Liver (tissue), 9 donors: ENCODE results near the gene CACHD1. TPM values are rescaled to one million over a fixed set of nuclear protein-coding genes. Genes with fewer than 3 reads are reported as not detected.

Experiments
- DNase-seq: peaks from one replicate; pipeline ENCODE4 v3.0.0-alpha.2; 2017; ENCODE audit warnings: low spot score
- H3K27ac ChIP-seq, 2 donors: one replicate each; pipeline ENCODE4 v1.7.0; 2013; ENCODE audit warnings: inconsistent platforms in 2 of 2, low read length in 2 of 2, control low read depth in 1 of 2, low read depth in 1 of 2, mild to moderate bottlenecking in 1 of 2
- H3K27me3 ChIP-seq, 4 donors: one replicate each; pipeline versions ENCODE4 v1.6.1 to v1.7.0; 2013; ENCODE audit warnings: low read length in 3 of 4, inconsistent platforms in 1 of 4, mild to moderate bottlenecking in 1 of 4, moderate library complexity in 1 of 4; ENCODE audit not compliant: control insufficient read depth in 4 of 4, insufficient read depth in 4 of 4
- H3K36me3 ChIP-seq, 4 donors: one replicate each; pipeline versions ENCODE4 v1.6.1 to v1.7.0; 2013; ENCODE audit warnings: low read length in 3 of 4, mild to moderate bottlenecking in 3 of 4, low read depth in 1 of 4, moderate library complexity in 1 of 4; ENCODE audit not compliant: control insufficient read depth in 4 of 4, insufficient read depth in 3 of 4
- H3K4me1 ChIP-seq, 4 donors: one replicate each; pipeline versions ENCODE4 v1.6.1 to v1.7.0; 2013; ENCODE audit warnings: low read length in 3 of 4, mild to moderate bottlenecking in 3 of 4, moderate library complexity in 1 of 4; ENCODE audit not compliant: control insufficient read depth in 4 of 4, insufficient read depth in 4 of 4
- H3K4me3 ChIP-seq, 3 donors: one replicate each; pipeline versions ENCODE4 v1.6.1 to v1.7.0; 2013; ENCODE audit warnings: low read length in 3 of 3, control low read depth in 1 of 3, low read depth in 1 of 3, mild to moderate bottlenecking in 1 of 3
- H3K9ac ChIP-seq, 2 donors: one replicate each; pipeline ENCODE4 v1.7.0; 2013; ENCODE audit warnings: low read length in 2 of 2, mild to moderate bottlenecking in 2 of 2, moderate library complexity in 2 of 2, control low read depth in 1 of 2, low read depth in 1 of 2
- H3K9me3 ChIP-seq, 4 donors: one replicate each; pipeline versions ENCODE4 v1.6.1 to v1.7.0; 2013; ENCODE audit warnings: low read length in 3 of 4; ENCODE audit not compliant: control insufficient read depth in 4 of 4
- CTCF ChIP-seq: fragments of 150-350 bp; IDR thresholded peaks from 2 replicates; pipeline ENCODE4 v1.5.1; 2017; ENCODE audit warnings: improper control_type of control experiment, low read depth, low read length; ENCODE audit not compliant: missing input control
- EGR1 ChIP-seq, 2 donors: IDR thresholded peaks; 2 replicates each; pipeline ENCODE4 v1.6.1; 2016 to 2018; ENCODE audit warnings: antibody characterized with exemption in 2 of 2, low read depth in 2 of 2
- FOXA1 ChIP-seq: IDR thresholded peaks from 2 replicates; pipeline ENCODE4 v1.6.1; 2016; ENCODE audit warnings: antibody characterized with exemption
- FOXA2 ChIP-seq: IDR thresholded peaks from 2 replicates; pipeline ENCODE4 v1.6.1; 2016; ENCODE audit warnings: antibody characterized with exemption
- GABPA ChIP-seq, 2 donors: IDR thresholded peaks in 1 of 2; conservative IDR thresholded peaks in 1 of 2; 2 replicates each; pipeline ENCODE4 v1.6.1; 2016; ENCODE audit warnings: antibody characterized with exemption in 2 of 2, mild to moderate bottlenecking in 1 of 2, moderate library complexity in 1 of 2
- HNF4A ChIP-seq, 2 donors: conservative IDR thresholded peaks; 2 replicates each; pipeline ENCODE4 v1.6.1; 2016; ENCODE audit warnings: antibody characterized with exemption in 2 of 2, mild to moderate bottlenecking in 2 of 2
- HNF4G ChIP-seq: IDR thresholded peaks from 2 replicates; pipeline ENCODE4 v1.6.1; 2016; ENCODE audit warnings: antibody characterized with exemption
- JUND ChIP-seq, 2 donors: IDR thresholded peaks; 2 replicates each; pipeline ENCODE4 v1.6.1; 2016; ENCODE audit warnings: antibody characterized with exemption in 2 of 2
- MAX ChIP-seq: IDR thresholded peaks from 2 replicates; pipeline ENCODE4 v1.6.1; 2016; ENCODE audit warnings: antibody characterized with exemption
- SP1 ChIP-seq: IDR thresholded peaks from 2 replicates; pipeline ENCODE4 v1.6.1; 2018; ENCODE audit warnings: antibody characterized with exemption, mild to moderate bottlenecking
- TAF1 ChIP-seq: conservative IDR thresholded peaks from 2 replicates; pipeline ENCODE4 v1.6.1; 2016; ENCODE audit warnings: antibody characterized with exemption, mild to moderate bottlenecking
- YY1 ChIP-seq: IDR thresholded peaks from 2 replicates; pipeline ENCODE4 v1.6.1; 2016; ENCODE audit warnings: antibody characterized with exemption, mild to moderate bottlenecking
- WGBS: extraction: QIAGEN DNeasy Blood & Tissue Kit; methylation state at CpG from one replicate; pipeline ENCODE4 v1.1.7; 2013; 5-methylcytosine and 5-hydroxymethylcytosine counted together
- polyA plus RNA-seq, 2 donors: library from polyadenylated mRNA; stranded (reverse) in 1 of 2; unstranded in 1 of 2; fragments of 200-250 nt in 1 of 2; fragments of >200 nt in 1 of 2; fragmentation: Nextera tagmentation in 1 of 2; extraction: Ambion mirVana in 1 of 2; gene quantifications; one replicate each; pipeline versions ENCODE4 v1.2.1 to v1.2.3, GENCODE V29; 2013 to 2015
- total RNA-seq, 2 donors: library from RNA; depleted of rRNA; stranded (reverse); fragments of >200 nt; gene quantifications; one replicate each; pipeline ENCODE4 v1.2.3, GENCODE V29; 2014
- TF ChIP-seq, protein P1 (sequence below): IDR thresholded peaks from 2 replicates; pipeline ENCODE4 v1.6.1; 2016; ENCODE audit warnings: antibody characterized with exemption, mild to moderate bottlenecking
- donor health status: healthy.
- donor health status: healthy.
- donor health status: healthy.
- donor health status: healthy.
- donor health status: healthy.

Gene CACHD1
- total and polyA plus RNA-seq, 4 donors = 0.68 to 4.2 (median 2.3) TPM

DNA sequence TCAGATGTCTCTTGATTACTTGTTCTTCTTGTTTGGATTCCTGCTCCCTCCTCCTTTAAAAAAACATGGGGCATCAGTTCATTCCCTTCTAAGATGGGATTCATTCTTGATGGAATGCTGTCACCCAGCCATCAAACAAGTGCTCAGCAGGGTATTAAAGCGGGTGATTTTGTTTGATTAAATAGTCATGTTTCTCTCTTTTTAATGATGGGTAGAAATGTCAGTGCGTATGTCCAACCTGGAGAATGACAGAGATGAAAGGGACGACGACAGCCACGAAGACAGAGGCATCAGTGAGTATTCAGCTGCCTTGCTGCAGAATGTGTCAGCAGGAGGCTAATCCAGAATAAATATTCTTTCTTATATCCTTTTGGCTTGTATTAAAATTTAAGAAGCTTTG lies 211.1 kb downstream of the CACHD1 start:
- Histone ChIP-seq H3K4me1 (no peaks in the 10 kb centered on the region), H3K36me3 (peaks cover 0 to 2% (median 0%) of the 10 kb centered on the region in 4 donors), H3K4me3 (no peak overlapping the region), H3K27ac (no peak overlapping the region), H3K9ac (no peak overlapping the region), H3K9me3 (no peaks in the 10 kb centered on the region), H3K27me3 (no peaks in the 10 kb centered on the region)
- 96% methylated on average over 5 of the region's 5 CpGs for WGBS
- DNase-seq = no peak
- no peak for TF ChIP-seq EGR1 (IDR thresholded peaks at IDR 0.05; ENCODE audit: low read depth in 2 of 2)
- TF ChIP-seq HNF4G = no peak
- TF ChIP-seq TAF1 = no peak
- TF ChIP-seq GABPA (IDR thresholded peaks at IDR 0.05 in 1 of 2, conservative IDR thresholded peaks at IDR 0.05 in 1 of 2) = no peak
- no peak for TF ChIP-seq JUND (IDR thresholded peaks at IDR 0.05)
- TF ChIP-seq HNF4A (conservative IDR thresholded peaks at IDR 0.05) = no peak
- TF ChIP-seq MAX = no peak
- TF ChIP-seq SP1 = no peak

GRCh38 chr1:64683419-64683818 lies 213.5 kb downstream of the CACHD1 start:
- H3K9ac ChIP-seq = no peak overlapping the region
- TF ChIP-seq, protein P1, sequence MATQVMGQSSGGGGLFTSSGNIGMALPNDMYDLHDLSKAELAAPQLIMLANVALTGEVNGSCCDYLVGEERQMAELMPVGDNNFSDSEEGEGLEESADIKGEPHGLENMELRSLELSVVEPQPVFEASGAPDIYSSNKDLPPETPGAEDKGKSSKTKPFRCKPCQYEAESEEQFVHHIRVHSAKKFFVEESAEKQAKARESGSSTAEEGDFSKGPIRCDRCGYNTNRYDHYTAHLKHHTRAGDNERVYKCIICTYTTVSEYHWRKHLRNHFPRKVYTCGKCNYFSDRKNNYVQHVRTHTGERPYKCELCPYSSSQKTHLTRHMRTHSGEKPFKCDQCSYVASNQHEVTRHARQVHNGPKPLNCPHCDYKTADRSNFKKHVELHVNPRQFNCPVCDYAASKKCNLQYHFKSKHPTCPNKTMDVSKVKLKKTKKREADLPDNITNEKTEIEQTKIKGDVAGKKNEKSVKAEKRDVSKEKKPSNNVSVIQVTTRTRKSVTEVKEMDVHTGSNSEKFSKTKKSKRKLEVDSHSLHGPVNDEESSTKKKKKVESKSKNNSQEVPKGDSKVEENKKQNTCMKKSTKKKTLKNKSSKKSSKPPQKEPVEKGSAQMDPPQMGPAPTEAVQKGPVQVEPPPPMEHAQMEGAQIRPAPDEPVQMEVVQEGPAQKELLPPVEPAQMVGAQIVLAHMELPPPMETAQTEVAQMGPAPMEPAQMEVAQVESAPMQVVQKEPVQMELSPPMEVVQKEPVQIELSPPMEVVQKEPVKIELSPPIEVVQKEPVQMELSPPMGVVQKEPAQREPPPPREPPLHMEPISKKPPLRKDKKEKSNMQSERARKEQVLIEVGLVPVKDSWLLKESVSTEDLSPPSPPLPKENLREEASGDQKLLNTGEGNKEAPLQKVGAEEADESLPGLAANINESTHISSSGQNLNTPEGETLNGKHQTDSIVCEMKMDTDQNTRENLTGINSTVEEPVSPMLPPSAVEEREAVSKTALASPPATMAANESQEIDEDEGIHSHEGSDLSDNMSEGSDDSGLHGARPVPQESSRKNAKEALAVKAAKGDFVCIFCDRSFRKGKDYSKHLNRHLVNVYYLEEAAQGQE = no peak
- no peak for TF ChIP-seq HNF4G
- no peak for TF ChIP-seq FOXA1
- TF ChIP-seq CTCF = no peak
- TF ChIP-seq TAF1 = no peak
- TF ChIP-seq HNF4A (conservative IDR thresholded peaks at IDR 0.05) = no peak
- TF ChIP-seq MAX = no peak
- TF ChIP-seq YY1 = no peak
- TF ChIP-seq FOXA2 = no peak
- H3K36me3 ChIP-seq = peaks cover 0 to 2% (median 0%) of the 10 kb centered on the region in 4 donors
- peaks cover 0 to 5% (median 0%) of the 10 kb centered on the region in 4 donors for H3K4me1 ChIP-seq
- no peak for DNase-seq
- no peak overlapping the region for H3K27ac ChIP-seq
- no peaks in the 10 kb centered on the region for H3K9me3 ChIP-seq
- H3K4me3 ChIP-seq = no peak overlapping the region
- WGBS = 88% methylated on average over 2 of the region's 2 CpGs
- H3K27me3 ChIP-seq = no peaks in the 10 kb centered on the region
